ENCODE results near the gene CDH23. TPM values are rescaled to one million over a fixed set of nuclear protein-coding genes. Genes with fewer than 3 reads are reported as not detected.

Gene CDH23
- total RNA-seq, 4 donors from 2014 or later = 2.9 to 16.1 (median 5.9) TPM

DNA sequence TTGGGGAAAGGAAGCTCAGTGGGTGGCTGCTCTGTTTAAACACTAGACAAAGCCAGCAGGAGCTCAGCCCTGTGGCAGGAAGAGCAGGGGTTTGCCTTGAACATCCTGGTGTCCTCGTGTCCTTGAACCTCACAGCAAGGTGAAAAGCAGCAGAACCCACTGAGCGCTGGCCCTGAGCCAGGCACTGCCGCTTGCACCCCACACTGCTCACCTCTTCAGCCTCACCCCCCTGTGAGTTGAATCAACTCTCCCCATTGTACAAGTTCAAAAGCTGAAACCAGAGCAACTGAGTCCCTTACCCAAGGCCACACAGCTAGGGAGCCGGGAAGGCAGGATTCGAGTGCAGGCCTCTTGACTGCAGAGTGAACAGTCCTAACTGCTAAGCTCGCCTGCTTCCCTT lies 45.6 kb upstream of the CDH23 start:
- WGBS, 2 donors (ENCODE audit: low coverage in 1 of 2) = 89% methylated on average over 6 of the region's 6 CpGs; no CpG with 5 or more reads in 1 of the 2 donors
- in situ Hi-C loops (cut with MboI; ENCODE audit: low pct_ligation_motif_present in 1 of 4, low pct_unique_long_range_greater_than_20kb in 1 of 4, low sequenced_read_pairs in 3 of 4) (no loop called here), intact Hi-C loops (cut with DNase I; ENCODE audit: low total_unique reads) (no loop called here)
- no peaks in the 10 kb centered on the region for H3K27me3 ChIP-seq
- no peaks in the 10 kb centered on the region for H3K36me3 ChIP-seq
- H3K4me3 ChIP-seq = no peak overlapping the region
- peaks cover 0 to 10% (median 3%) of the 10 kb centered on the region in 4 donors for H3K4me1 ChIP-seq
- H3K9me3 ChIP-seq = no peaks in the 10 kb centered on the region
- TF ChIP-seq, protein P1, sequence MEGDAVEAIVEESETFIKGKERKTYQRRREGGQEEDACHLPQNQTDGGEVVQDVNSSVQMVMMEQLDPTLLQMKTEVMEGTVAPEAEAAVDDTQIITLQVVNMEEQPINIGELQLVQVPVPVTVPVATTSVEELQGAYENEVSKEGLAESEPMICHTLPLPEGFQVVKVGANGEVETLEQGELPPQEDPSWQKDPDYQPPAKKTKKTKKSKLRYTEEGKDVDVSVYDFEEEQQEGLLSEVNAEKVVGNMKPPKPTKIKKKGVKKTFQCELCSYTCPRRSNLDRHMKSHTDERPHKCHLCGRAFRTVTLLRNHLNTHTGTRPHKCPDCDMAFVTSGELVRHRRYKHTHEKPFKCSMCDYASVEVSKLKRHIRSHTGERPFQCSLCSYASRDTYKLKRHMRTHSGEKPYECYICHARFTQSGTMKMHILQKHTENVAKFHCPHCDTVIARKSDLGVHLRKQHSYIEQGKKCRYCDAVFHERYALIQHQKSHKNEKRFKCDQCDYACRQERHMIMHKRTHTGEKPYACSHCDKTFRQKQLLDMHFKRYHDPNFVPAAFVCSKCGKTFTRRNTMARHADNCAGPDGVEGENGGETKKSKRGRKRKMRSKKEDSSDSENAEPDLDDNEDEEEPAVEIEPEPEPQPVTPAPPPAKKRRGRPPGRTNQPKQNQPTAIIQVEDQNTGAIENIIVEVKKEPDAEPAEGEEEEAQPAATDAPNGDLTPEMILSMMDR (IDR thresholded peaks at IDR 0.05) = no peak
- no peak for TF ChIP-seq POLR2AphosphoS5 (IDR thresholded peaks at IDR 0.05)
- no peak for TF ChIP-seq EP300 (IDR thresholded peaks at IDR 0.05; ENCODE audit: low read depth)
- TF ChIP-seq POLR2A (IDR thresholded peaks at IDR 0.05) = no peak
- no peak for DNase-seq
- no peak overlapping the region for H3K27ac ChIP-seq

DNA sequence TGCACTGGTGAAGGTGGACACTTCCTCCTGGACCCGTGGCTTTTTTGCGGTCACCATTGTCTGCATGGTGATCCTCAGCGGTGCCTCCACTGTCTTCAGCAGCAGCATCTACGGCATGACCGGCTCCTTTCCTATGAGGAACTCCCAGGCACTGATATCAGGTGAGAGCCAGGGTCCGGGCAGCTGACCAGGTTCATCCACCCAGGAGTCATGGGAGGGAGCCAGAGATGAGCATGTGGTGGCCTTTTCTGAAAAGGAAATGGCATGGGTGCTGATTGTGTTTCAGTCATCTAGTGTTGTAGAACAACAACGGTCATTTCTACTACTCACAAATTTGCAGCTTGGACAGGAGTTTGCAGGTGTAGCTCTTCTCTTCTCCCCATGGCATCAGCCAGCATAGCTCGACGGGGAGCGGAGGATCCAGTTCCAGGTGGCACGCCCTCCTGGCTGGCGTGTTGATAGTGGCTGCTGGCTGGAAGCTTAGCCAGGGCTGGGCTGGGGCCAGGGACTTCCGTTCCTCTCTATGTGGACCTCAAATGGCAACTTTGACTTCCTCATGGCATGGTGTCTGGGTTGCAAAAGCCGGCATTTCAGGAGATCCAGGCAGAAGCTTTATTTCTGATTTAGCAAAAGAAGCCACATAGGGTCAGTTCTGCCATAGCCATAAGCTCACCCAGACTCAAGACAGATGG lies 44.9 kb upstream of the CDH23 start:
- TF ChIP-seq POLR2AphosphoS5 (IDR thresholded peaks at IDR 0.05) (no peak), EP300 (IDR thresholded peaks at IDR 0.05; ENCODE audit: low read depth) (no peak), POLR2A (IDR thresholded peaks at IDR 0.05) (no peak)
- TF ChIP-seq, protein P1 (IDR thresholded peaks at IDR 0.05) = no peak
- DNase-seq = peak; percentile 66
- Histone ChIP-seq H3K27ac (no peak overlapping the region), H3K9me3 (no peaks in the 10 kb centered on the region), H3K27me3 (no peaks in the 10 kb centered on the region), H3K4me1 (peaks cover 0 to 10% (median 3%) of the 10 kb centered on the region in 4 donors), H3K4me3 (no peak overlapping the region), H3K36me3 (no peaks in the 10 kb centered on the region)
- 62% methylated on average over 14 of the region's 14 CpGs; no CpG with 5 or more reads in 1 of the 2 donors for WGBS, 2 donors (ENCODE audit: low coverage in 1 of 2)
- intact Hi-C loops (cut with DNase I; ENCODE audit: low total_unique reads) (no loop called here), in situ Hi-C loops (cut with MboI; ENCODE audit: low pct_ligation_motif_present in 1 of 4, low pct_unique_long_range_greater_than_20kb in 1 of 4, low sequenced_read_pairs in 3 of 4) (no loop called here)

DNA sequence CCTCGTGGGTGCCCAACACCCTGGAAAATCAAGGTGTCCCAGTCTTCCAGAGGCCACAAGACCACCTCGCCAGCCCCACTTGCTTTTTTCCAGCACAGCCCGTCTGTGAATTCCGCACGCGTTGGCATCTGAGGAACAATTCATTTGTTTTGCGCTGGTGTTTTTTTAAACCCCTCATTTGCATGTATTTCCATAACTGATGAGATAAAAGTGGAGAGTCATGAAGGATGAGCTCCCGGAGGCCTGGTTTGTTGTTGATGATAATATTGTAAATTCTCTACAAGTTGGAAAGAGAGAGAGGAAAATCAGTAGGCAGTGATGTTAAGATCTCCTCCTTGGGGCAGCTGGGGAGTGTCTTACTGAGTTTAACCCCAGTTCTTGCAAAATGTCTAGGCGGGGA lies 43.1 kb upstream of the CDH23 start:
- intact Hi-C loops (cut with DNase I; ENCODE audit: low total_unique reads) (no loop called here), in situ Hi-C loops (cut with MboI; ENCODE audit: low pct_ligation_motif_present in 1 of 4, low pct_unique_long_range_greater_than_20kb in 1 of 4, low sequenced_read_pairs in 3 of 4) (no loop called here)
- no peak overlapping the region for H3K4me3 ChIP-seq
- TF ChIP-seq EP300 (IDR thresholded peaks at IDR 0.05; ENCODE audit: low read depth) (no peak), POLR2A (IDR thresholded peaks at IDR 0.05) (no peak), POLR2AphosphoS5 (IDR thresholded peaks at IDR 0.05) (no peak)
- TF ChIP-seq, protein P1 (IDR thresholded peaks at IDR 0.05) = no peak
- H3K27me3 ChIP-seq = no peaks in the 10 kb centered on the region
- H3K4me1 ChIP-seq = peaks cover 0 to 5% (median 0%) of the 10 kb centered on the region in 4 donors
- no peaks in the 10 kb centered on the region for H3K9me3 ChIP-seq
- no peak overlapping the region for H3K27ac ChIP-seq
- H3K36me3 ChIP-seq = no peaks in the 10 kb centered on the region
- no peak for DNase-seq
- WGBS, 2 donors (ENCODE audit: low coverage in 1 of 2) = 67 to 73% methylated on average over 4 to 9 of the region's 9 CpGs

DNA sequence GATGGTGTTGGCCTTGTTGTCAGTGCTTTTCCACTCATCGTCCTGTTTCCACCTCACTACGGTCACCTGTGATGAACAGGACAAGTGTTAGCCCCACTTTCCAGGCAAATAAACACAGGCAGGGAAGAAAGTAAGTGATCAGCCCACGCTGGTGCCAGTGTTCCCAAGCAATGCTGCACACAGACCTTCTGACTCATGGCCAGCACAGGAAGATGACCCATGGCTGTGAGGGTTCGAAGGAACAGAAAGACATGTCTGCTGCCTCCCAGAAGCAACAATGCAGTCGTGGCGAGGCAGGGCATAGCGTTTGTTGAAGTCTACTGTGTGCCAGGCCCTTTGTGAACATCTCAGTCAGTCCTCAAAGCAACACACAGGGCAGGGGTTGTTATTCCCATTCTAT lies 41.9 kb upstream of the CDH23 start:
- DNase-seq = no peak
- TF ChIP-seq POLR2AphosphoS5 (IDR thresholded peaks at IDR 0.05) (no peak), POLR2A (IDR thresholded peaks at IDR 0.05) (no peak), EP300 (IDR thresholded peaks at IDR 0.05; ENCODE audit: low read depth) (no peak)
- TF ChIP-seq, protein P1 (IDR thresholded peaks at IDR 0.05) = no peak
- Histone ChIP-seq H3K4me1 (no peaks in the 10 kb centered on the region), H3K27ac (no peak overlapping the region), H3K4me3 (no peak overlapping the region), H3K27me3 (no peaks in the 10 kb centered on the region), H3K9me3 (no peaks in the 10 kb centered on the region), H3K36me3 (no peaks in the 10 kb centered on the region)
- intact Hi-C loops (cut with DNase I; ENCODE audit: low total_unique reads) = no loop called here
- in situ Hi-C loops (cut with MboI; ENCODE audit: low pct_ligation_motif_present in 1 of 4, low pct_unique_long_range_greater_than_20kb in 1 of 4, low sequenced_read_pairs in 3 of 4) = no loop called here
- 80 to 89% methylated on average over 2 to 7 of the region's 7 CpGs for WGBS, 2 donors (ENCODE audit: low coverage in 1 of 2)

Data from transverse colon (tissue), 4 donors.